PFSK-1 (cell line): ENCODE data around the gene ANKS1B.

ENCODE experiments used
- FOXP2 ChIP-seq: optimal IDR thresholded peaks from 2 replicates; pipeline ENCODE3; 2011; ENCODE audit warnings: borderline replicate concordance, control low read depth, inconsistent platforms; ENCODE audit not compliant: insufficient read depth; ENCODE audit errors: extremely low read length, extremely low read depth
- POLR2AphosphoS5 ChIP-seq: IDR thresholded peaks from 2 replicates; pipeline ENCODE4 v1.6.1; 2012; ENCODE audit warnings: low read depth, mild to moderate bottlenecking, control low read depth, low read length, moderate library complexity
- REST ChIP-seq, 2 experiments: IDR thresholded peaks; 2 replicates each; pipeline versions ENCODE4 v1.6.1 to v1.8.0; 2011 to 2012; ENCODE audit warnings: low read depth in 2 of 2, low read length in 2 of 2, control low read depth in 1 of 2, inconsistent platforms in 1 of 2, mild to moderate bottlenecking in 1 of 2, moderate library complexity in 1 of 2; ENCODE audit not compliant: insufficient read depth in 1 of 2
- SIN3A ChIP-seq: IDR thresholded peaks from 2 replicates; pipeline ENCODE4 v1.6.1; 2012; ENCODE audit warnings: mild to moderate bottlenecking, low read length, moderate library complexity, borderline replicate concordance; ENCODE audit not compliant: insufficient read depth
- TAF1 ChIP-seq: IDR thresholded peaks from 2 replicates; pipeline ENCODE4 v1.6.1; 2012; ENCODE audit warnings: low read length, control low read depth, borderline replicate concordance; ENCODE audit not compliant: insufficient read depth

- TF ChIP-seq POLR2AphosphoS5 (no peak), SIN3A (no peak), TAF1 (no peak), REST (IDR thresholded peaks at IDR 0.05; ENCODE audit: insufficient read depth in 1 of 2, low read depth in 2 of 2, low read length in 2 of 2) (no peak), FOXP2 (no peak)
Measured at GRCh38 chr12:99732131-99732530, 252.6 kb downstream of the ANKS1B start.
